HepG2 (cell line): Measurements from ENCODE around the gene AKAP9. TPM values are rescaled to one million over a fixed set of nuclear protein-coding genes. Genes with fewer than 3 reads are reported as not detected.

Experiments used
- ATAC-seq: fragments of 200-7000 bp; cut with Tn5 transposase; 3 replicates; pipeline ENCODE4 v1.9.1; 2020; ENCODE audit warnings: mild to moderate bottlenecking, moderate library complexity
- BruUV-seq: library from RNA; stranded (reverse); fragments of 400-500 nt; replicated peaks from 2 replicates; lab custom pipeline; 2021; lab: Mats Ljungman, UMichigan
- CTCF ChIA-PET: fragments of 300-600 bp; formaldehyde crosslinking; extraction: SDS; loops from one replicate; lab custom pipeline; 2021; ENCODE audit warnings: low total read pairs, inconsistent platforms, low intra/inter-chr PET ratio; lab: Yijun Ruan, JAX
- POLR2A ChIA-PET: fragments of 350-600 bp; sonication (Branson Sonifier 250); formaldehyde crosslinking; loops from one replicate; lab custom pipeline; 2020; ENCODE audit warnings: antibody characterized with exemption, inconsistent platforms; lab: Yijun Ruan, JAX
- DNase-seq: peaks from one replicate; pipeline ENCODE4 v3.0.0-alpha.2; 2015; ENCODE audit warnings: low spot score
- FAIRE-seq: peaks from 3 replicates; lab custom pipeline; 2011; peaks lifted over from hg19 to GRCh38; lab: Jason Lieb, UNC
- H2AFZ ChIP-seq: one replicate; pipeline ENCODE4 v1.6.1; 2011; ENCODE audit warnings: low read length, inconsistent platforms
- H3K27ac ChIP-seq: fragments of 300-600 bp; 3 replicates; pipeline ENCODE4 v1.8.0; 2011; ENCODE audit warnings: mixed run types, mild to moderate bottlenecking, mixed read lengths, low read length, inconsistent platforms; ENCODE audit not compliant: insufficient read depth; ENCODE audit errors: extremely low read length
- H3K27me3 ChIP-seq, 2 experiments: fragments of 200-600 bp in 1 of 2; 2 replicates in 1 of 2; 3 replicates in 1 of 2; pipeline versions ENCODE4 v1.6.0 to v1.8.0; 2011; ENCODE audit warnings: low read length in 2 of 2, mild to moderate bottlenecking in 2 of 2, moderate library complexity in 2 of 2, inconsistent platforms in 1 of 2; ENCODE audit not compliant: insufficient read depth in 2 of 2, control insufficient read depth in 1 of 2
- H3K36me3 ChIP-seq, 2 experiments: fragments of 200-600 bp in 1 of 2; replicated peaks in 1 of 2; 2 replicates in 1 of 2; 3 replicates in 1 of 2; pipeline versions ENCODE4 v1.5.1 to v1.8.0; 2011; ENCODE audit warnings: low read length in 2 of 2, inconsistent platforms in 1 of 2; ENCODE audit not compliant: insufficient read depth in 2 of 2, control insufficient read depth in 1 of 2
- H3K4me1 ChIP-seq: 2 replicates; pipeline ENCODE4 v1.5.1; 2012; ENCODE audit warnings: low read length, inconsistent platforms; ENCODE audit not compliant: insufficient read depth
- H3K4me2 ChIP-seq: 2 replicates; pipeline ENCODE4 v1.6.0; 2011; ENCODE audit warnings: low read depth, low read length, inconsistent platforms
- H3K4me3 ChIP-seq, 3 experiments: fragments of 200-600 bp in 1 of 3; sonication (generic), shearing (Covaris generic) in 1 of 3; replicated peaks in 1 of 3; 2 replicates each; pipeline ENCODE4 v1.5.1; 2011 to 2016; ENCODE audit warnings: low read length in 3 of 3, inconsistent platforms in 2 of 3, low read depth in 2 of 3, mild to moderate bottlenecking in 2 of 3, control low read depth in 1 of 3, mixed read lengths in 1 of 3; ENCODE audit not compliant: insufficient read depth in 1 of 3
- H3K79me2 ChIP-seq: one replicate; pipeline ENCODE4 v1.6.1; 2011; ENCODE audit warnings: low read length, inconsistent platforms; ENCODE audit not compliant: insufficient read depth
- H3K9ac ChIP-seq: 2 replicates; pipeline ENCODE4 v1.6.0; 2011; ENCODE audit warnings: mild to moderate bottlenecking, low read depth, low read length, inconsistent platforms; ENCODE audit not compliant: insufficient read depth
- H3K9me3 ChIP-seq: 2 replicates; pipeline ENCODE4 v1.5.1; 2012; ENCODE audit warnings: mild to moderate bottlenecking, low read length
- H4K20me1 ChIP-seq: 2 replicates; pipeline ENCODE4 v1.6.0; 2011; ENCODE audit warnings: inconsistent platforms, mild to moderate bottlenecking, low read length, moderate library complexity; ENCODE audit not compliant: insufficient read depth
- ASH2L ChIP-seq: fragments of 300-600, 200-600 bp; sonication (generic); IDR thresholded peaks from 2 replicates; pipeline ENCODE4 v1.7.0; 2017; ENCODE audit warnings: low read depth, mild to moderate bottlenecking, moderate library complexity, mixed read lengths, low read length; ENCODE audit not compliant: insufficient read length
- ELF3 ChIP-seq: IDR thresholded peaks from 2 replicates; pipeline ENCODE4 v1.6.1; 2016; ENCODE audit warnings: missing genetic modification reagents, missing compliant biosample characterization
- FOSL1 ChIP-seq: sonication (generic); formaldehyde crosslinking; IDR thresholded peaks from 2 replicates; pipeline ENCODE4 v1.9.0; 2021; ENCODE audit warnings: missing genetic modification reagents, borderline replicate concordance
- FOSL2 ChIP-seq: sonication (generic); formaldehyde crosslinking; IDR thresholded peaks from 2 replicates; pipeline ENCODE4 v1.4.0; 2020; ENCODE audit warnings: missing genetic modification reagents
- HNF1B ChIP-seq: sonication (generic); formaldehyde crosslinking; IDR thresholded peaks from 2 replicates; pipeline ENCODE4 v1.5.1; 2020; ENCODE audit warnings: mild to moderate bottlenecking, moderate library complexity, missing genetic modification reagents
- TFDP2 ChIP-seq: sonication (generic); formaldehyde crosslinking; IDR thresholded peaks from 2 replicates; pipeline ENCODE4 v1.4.0; 2020; ENCODE audit warnings: missing genetic modification reagents
- ZFP90 ChIP-seq: sonication (generic); formaldehyde crosslinking; IDR thresholded peaks from 2 replicates; pipeline ENCODE4 v1.8.0; 2022; ENCODE audit warnings: missing genetic modification reagents, mild to moderate bottlenecking, inconsistent platforms, borderline replicate concordance
- ZMYM3 ChIP-seq: sonication (generic); formaldehyde crosslinking; IDR thresholded peaks from 2 replicates; pipeline ENCODE4 v1.5.1; 2020; ENCODE audit warnings: mild to moderate bottlenecking, missing genetic modification reagents
- ZNF234 ChIP-seq: sonication (generic); formaldehyde crosslinking; conservative IDR thresholded peaks from 2 replicates; pipeline ENCODE4 v1.5.1; 2020; ENCODE audit warnings: mild to moderate bottlenecking, missing genetic modification reagents
- ZNF768 ChIP-seq: sonication (generic); formaldehyde crosslinking; IDR thresholded peaks from 2 replicates; pipeline ENCODE4 v1.4.0; 2020; ENCODE audit warnings: missing genetic modification reagents
- ZNF773 ChIP-seq: sonication (generic); formaldehyde crosslinking; IDR thresholded peaks from 2 replicates; pipeline ENCODE4 v1.4.0; 2020; ENCODE audit warnings: missing genetic modification reagents, borderline replicate concordance
- WGBS: methylation state at CpG from one replicate; pipeline ENCODE4 v1.1.6; 2017; ENCODE audit warnings: low lambda C conversion rate; 5-methylcytosine and 5-hydroxymethylcytosine counted together
- in situ Hi-C: cut with HindIII; loops from 2 replicates; pipeline ENCODE4 v1.10.0; 2017; ENCODE audit warnings: low pct_unique_long_range_greater_than_20kb; ENCODE audit not compliant: extremely low pct_ligation_motif_present
- intact Hi-C: fragments of 100-400 bp; cut with micrococcal nuclease; formaldehyde crosslinking; loops from one replicate; pipeline ENCODE4 v1.10.0; 2022; ENCODE audit not compliant: unreplicated experiment
- polyA plus RNA-seq, 8 experiments: library from polyadenylated mRNA; depleted of rRNA in 3 of 8; stranded (reverse) in 7 of 8; unstranded in 1 of 8; fragments of >200 nt; fragmentation: Illumina TruSeq in 4 of 8; extraction: Trizol in 4 of 8; gene quantifications; 2 replicates each; pipeline versions ENCODE4 v1.2.1 to v1.2.3, GENCODE V29; 2011 to 2016; ENCODE audit warnings: low read depth in 4 of 8, missing spikeins in 1 of 8, mixed read lengths in 1 of 8; ENCODE audit not compliant: insufficient read depth in 1 of 8
- total RNA-seq, 5 experiments: library from RNA; depleted of rRNA; stranded (reverse); fragments of >200 nt; fragmentation: Illumina TruSeq; extraction: Trizol; gene quantifications; 2 replicates each; pipeline ENCODE4 v1.2.3, GENCODE V29; 2016; ENCODE audit warnings: low read depth in 1 of 5
- TF ChIP-seq, protein P1 (sequence below): sonication (generic); formaldehyde crosslinking; IDR thresholded peaks from 2 replicates; pipeline ENCODE4 v1.9.0; 2022; ENCODE audit warnings: low read depth, missing genetic modification reagents
- TF ChIP-seq, protein P2 (sequence below): sonication (generic); formaldehyde crosslinking; IDR thresholded peaks from 2 replicates; pipeline ENCODE4 v1.4.0; 2020; ENCODE audit warnings: mild to moderate bottlenecking, missing genetic modification reagents
- TF ChIP-seq, protein P3 (sequence below): sonication (generic); formaldehyde crosslinking; conservative IDR thresholded peaks from 2 replicates; pipeline ENCODE4 v1.5.0; 2020; ENCODE audit warnings: missing genetic modification reagents

AKAP9 gene
- total and polyA plus RNA-seq, 2 of the 13 experiments (the other 11 are each of a cell fraction or from before 2014, with no cell fraction given): 27.6 to 33.1 TPM

GRCh38 chr7:91911121-91911520 is 29.5 kb upstream of the AKAP9 start:
- 43% methylated on average over 4 of the region's 4 CpGs for WGBS
- POLR2A ChIA-PET: no interaction called here
- TF ChIP-seq, protein P1, sequence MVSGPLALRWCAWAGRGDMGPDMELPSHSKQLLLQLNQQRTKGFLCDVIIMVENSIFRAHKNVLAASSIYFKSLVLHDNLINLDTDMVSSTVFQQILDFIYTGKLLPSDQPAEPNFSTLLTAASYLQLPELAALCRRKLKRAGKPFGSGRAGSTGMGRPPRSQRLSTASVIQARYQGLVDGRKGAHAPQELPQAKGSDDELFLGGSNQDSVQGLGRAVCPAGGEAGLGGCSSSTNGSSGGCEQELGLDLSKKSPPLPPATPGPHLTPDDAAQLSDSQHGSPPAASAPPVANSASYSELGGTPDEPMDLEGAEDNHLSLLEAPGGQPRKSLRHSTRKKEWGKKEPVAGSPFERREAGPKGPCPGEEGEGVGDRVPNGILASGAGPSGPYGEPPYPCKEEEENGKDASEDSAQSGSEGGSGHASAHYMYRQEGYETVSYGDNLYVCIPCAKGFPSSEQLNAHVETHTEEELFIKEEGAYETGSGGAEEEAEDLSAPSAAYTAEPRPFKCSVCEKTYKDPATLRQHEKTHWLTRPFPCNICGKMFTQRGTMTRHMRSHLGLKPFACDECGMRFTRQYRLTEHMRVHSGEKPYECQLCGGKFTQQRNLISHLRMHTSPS: no peak
- TF ChIP-seq FOSL2 (CRISPR knock-in tag) (no peak), ZNF768 (CRISPR knock-in tag) (no peak), TFDP2 (CRISPR knock-in tag) (no peak), FOSL1 (no peak), ZMYM3 (no peak), HNF1B (CRISPR knock-in tag) (no peak), ZNF773 (CRISPR knock-in tag) (no peak), ZFP90 (CRISPR knock-in tag) (no peak), ASH2L (no peak), ZNF234 (CRISPR knock-in tag) (no peak), ELF3 (CRISPR knock-in tag) (no peak)
- TF ChIP-seq, protein P2, sequence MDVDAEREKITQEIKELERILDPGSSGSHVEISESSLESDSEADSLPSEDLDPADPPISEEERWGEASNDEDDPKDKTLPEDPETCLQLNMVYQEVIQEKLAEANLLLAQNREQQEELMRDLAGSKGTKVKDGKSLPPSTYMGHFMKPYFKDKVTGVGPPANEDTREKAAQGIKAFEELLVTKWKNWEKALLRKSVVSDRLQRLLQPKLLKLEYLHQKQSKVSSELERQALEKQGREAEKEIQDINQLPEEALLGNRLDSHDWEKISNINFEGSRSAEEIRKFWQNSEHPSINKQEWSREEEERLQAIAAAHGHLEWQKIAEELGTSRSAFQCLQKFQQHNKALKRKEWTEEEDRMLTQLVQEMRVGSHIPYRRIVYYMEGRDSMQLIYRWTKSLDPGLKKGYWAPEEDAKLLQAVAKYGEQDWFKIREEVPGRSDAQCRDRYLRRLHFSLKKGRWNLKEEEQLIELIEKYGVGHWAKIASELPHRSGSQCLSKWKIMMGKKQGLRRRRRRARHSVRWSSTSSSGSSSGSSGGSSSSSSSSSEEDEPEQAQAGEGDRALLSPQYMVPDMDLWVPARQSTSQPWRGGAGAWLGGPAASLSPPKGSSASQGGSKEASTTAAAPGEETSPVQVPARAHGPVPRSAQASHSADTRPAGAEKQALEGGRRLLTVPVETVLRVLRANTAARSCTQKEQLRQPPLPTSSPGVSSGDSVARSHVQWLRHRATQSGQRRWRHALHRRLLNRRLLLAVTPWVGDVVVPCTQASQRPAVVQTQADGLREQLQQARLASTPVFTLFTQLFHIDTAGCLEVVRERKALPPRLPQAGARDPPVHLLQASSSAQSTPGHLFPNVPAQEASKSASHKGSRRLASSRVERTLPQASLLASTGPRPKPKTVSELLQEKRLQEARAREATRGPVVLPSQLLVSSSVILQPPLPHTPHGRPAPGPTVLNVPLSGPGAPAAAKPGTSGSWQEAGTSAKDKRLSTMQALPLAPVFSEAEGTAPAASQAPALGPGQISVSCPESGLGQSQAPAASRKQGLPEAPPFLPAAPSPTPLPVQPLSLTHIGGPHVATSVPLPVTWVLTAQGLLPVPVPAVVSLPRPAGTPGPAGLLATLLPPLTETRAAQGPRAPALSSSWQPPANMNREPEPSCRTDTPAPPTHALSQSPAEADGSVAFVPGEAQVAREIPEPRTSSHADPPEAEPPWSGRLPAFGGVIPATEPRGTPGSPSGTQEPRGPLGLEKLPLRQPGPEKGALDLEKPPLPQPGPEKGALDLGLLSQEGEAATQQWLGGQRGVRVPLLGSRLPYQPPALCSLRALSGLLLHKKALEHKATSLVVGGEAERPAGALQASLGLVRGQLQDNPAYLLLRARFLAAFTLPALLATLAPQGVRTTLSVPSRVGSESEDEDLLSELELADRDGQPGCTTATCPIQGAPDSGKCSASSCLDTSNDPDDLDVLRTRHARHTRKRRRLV (CRISPR knock-in tag): no peak
- TF ChIP-seq, protein P3, sequence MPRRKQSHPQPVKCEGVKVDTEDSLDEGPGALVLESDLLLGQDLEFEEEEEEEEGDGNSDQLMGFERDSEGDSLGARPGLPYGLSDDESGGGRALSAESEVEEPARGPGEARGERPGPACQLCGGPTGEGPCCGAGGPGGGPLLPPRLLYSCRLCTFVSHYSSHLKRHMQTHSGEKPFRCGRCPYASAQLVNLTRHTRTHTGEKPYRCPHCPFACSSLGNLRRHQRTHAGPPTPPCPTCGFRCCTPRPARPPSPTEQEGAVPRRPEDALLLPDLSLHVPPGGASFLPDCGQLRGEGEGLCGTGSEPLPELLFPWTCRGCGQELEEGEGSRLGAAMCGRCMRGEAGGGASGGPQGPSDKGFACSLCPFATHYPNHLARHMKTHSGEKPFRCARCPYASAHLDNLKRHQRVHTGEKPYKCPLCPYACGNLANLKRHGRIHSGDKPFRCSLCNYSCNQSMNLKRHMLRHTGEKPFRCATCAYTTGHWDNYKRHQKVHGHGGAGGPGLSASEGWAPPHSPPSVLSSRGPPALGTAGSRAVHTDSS (CRISPR knock-in tag): no peak

More at GRCh38 chr7:91911121-91911520, 29.5 kb upstream of the AKAP9 start:
- Histone ChIP-seq H3K27ac (no peak overlapping the region), H2AFZ (no peak overlapping the region), H3K27me3 (no peaks in the 10 kb centered on the region), H4K20me1 (no peaks in the 10 kb centered on the region), H3K4me2 (no peak overlapping the region), H3K9ac (no peak overlapping the region), H3K4me1 (no peaks in the 10 kb centered on the region), H3K9me3 (no peaks in the 10 kb centered on the region), H3K79me2 (no peaks in the 10 kb centered on the region), H3K4me3 (no peak overlapping the region), H3K36me3 (no peaks in the 10 kb centered on the region)
- CTCF ChIA-PET: no interaction called here
- in situ Hi-C loops (no loop called here), intact Hi-C loops (no loop called here)
- FAIRE-seq (no peak), ATAC-seq (no peak), DNase-seq (no peak)
- BruUV-seq: no TSS peak
